Endodermal cell (in vitro differentiated cells): ENCODE results near the gene ZNF605. TPM values are rescaled to one million over a fixed set of nuclear protein-coding genes. Genes with fewer than 3 reads are reported as not detected.

Experiments used
- DNase-seq: peaks from one replicate; pipeline ENCODE4 v3.0.0-alpha.2; 2017
- H3K27ac ChIP-seq: 2 replicates; pipeline ENCODE4 v1.5.1; 2013; ENCODE audit warnings: mild to moderate bottlenecking, low read depth, low read length, moderate library complexity
- H3K27me3 ChIP-seq: 2 replicates; pipeline ENCODE4 v1.6.1; 2013; ENCODE audit warnings: mild to moderate bottlenecking, low read length, moderate library complexity; ENCODE audit not compliant: insufficient read depth, control insufficient read depth, poor library complexity, severe bottlenecking
- H3K36me3 ChIP-seq: 2 replicates; pipeline ENCODE4 v1.7.0; 2013; ENCODE audit warnings: mild to moderate bottlenecking, low read length, moderate library complexity; ENCODE audit not compliant: control insufficient read depth, insufficient read depth
- H3K4me1 ChIP-seq: one replicate; pipeline ENCODE4 v1.7.0; 2013; ENCODE audit warnings: low read length; ENCODE audit not compliant: control insufficient read depth, insufficient read depth
- H3K4me3 ChIP-seq: 2 replicates; pipeline ENCODE4 v1.5.1; 2013; ENCODE audit warnings: mild to moderate bottlenecking, low read length, moderate library complexity
- H3K9ac ChIP-seq: 2 replicates; pipeline ENCODE4 v1.6.1; 2013; ENCODE audit warnings: mild to moderate bottlenecking, low read length, moderate library complexity; ENCODE audit not compliant: poor library complexity, severe bottlenecking; ENCODE audit errors: extremely low read depth
- H3K9me3 ChIP-seq: 2 replicates; pipeline ENCODE4 v1.6.1; 2013; ENCODE audit warnings: mild to moderate bottlenecking, low read length, moderate library complexity; ENCODE audit not compliant: control insufficient read depth
- H3K27ac Mint-ChIP-seq: 2 replicates; pipeline ENCODE4 v1.8.0; 2020; ENCODE audit warnings: mixed read lengths
- H3K27me3 Mint-ChIP-seq: 2 replicates; pipeline ENCODE4 v1.8.0; 2021; ENCODE audit warnings: mild to moderate bottlenecking, mixed read lengths; ENCODE audit not compliant: insufficient read depth
- H3K36me3 Mint-ChIP-seq: 2 replicates; pipeline ENCODE4 v1.8.0; 2020; ENCODE audit warnings: low read depth, mixed read lengths
- H3K4me1 Mint-ChIP-seq: 2 replicates; pipeline ENCODE4 v1.8.0; 2020; ENCODE audit warnings: mixed read lengths
- H3K4me3 Mint-ChIP-seq: 2 replicates; pipeline ENCODE4 v1.8.0; 2020; ENCODE audit warnings: mild to moderate bottlenecking, moderate library complexity, mixed read lengths
- H3K9me3 Mint-ChIP-seq: 2 replicates; pipeline ENCODE4 v1.8.0; 2020; ENCODE audit warnings: mild to moderate bottlenecking, mixed read lengths
- CTCF ChIP-seq: fragments of 200-600 bp; sonication (generic); conservative IDR thresholded peaks from 2 replicates; pipeline ENCODE4 v1.5.0; 2021; ENCODE audit warnings: antibody characterized with exemption, mild to moderate bottlenecking
- WGBS, 2 experiments: methylation state at CpG; one replicate each; pipeline versions ENCODE4 v1.1.5 to v1.1.7; 2013; ENCODE audit warnings: missing lambda C conversion rate in 2 of 2, mixed read lengths in 1 of 2; ENCODE audit not compliant: insufficient coverage in 1 of 2, insufficient read length in 1 of 2; 5-methylcytosine and 5-hydroxymethylcytosine counted together
- total RNA-seq, 2 donors: library from RNA; stranded (reverse); fragmentation: NEBNext Ultra II Directional in 1 of 2; extraction: Animal tissue kit (Norgen Biotek cat#: 25700) in 1 of 2; gene quantifications; 2 replicates in 1 of 2; 3 replicates in 1 of 2; pipeline ENCODE4 v1.2.1, GENCODE V29; 2021

Gene ZNF605
- total RNA-seq, 2 donors from 2014 or later = 12.8 to 25.8 TPM

- Histone ChIP-seq H3K4me3 (no peak overlapping the region), H3K27me3 (no peaks in the 10 kb centered on the region), H3K9ac (no peak overlapping the region), H3K9me3 (peaks cover 32% of the 10 kb centered on the region), H3K36me3 (no peaks in the 10 kb centered on the region), H3K27ac (no peak overlapping the region), H3K4me1 (no peaks in the 10 kb centered on the region)
- H3K4me3 Mint-ChIP-seq = no peak overlapping the region
- H3K27ac Mint-ChIP-seq = no peak overlapping the region
- H3K9me3 Mint-ChIP-seq = peaks cover 81% of the 10 kb centered on the region
- 93 to 100% methylated on average over 6 to 21 of the region's 21 CpGs for WGBS, 2 experiments
- H3K4me1 Mint-ChIP-seq = no peaks in the 10 kb centered on the region
- H3K36me3 Mint-ChIP-seq = peaks cover 17% of the 10 kb centered on the region
- TF ChIP-seq CTCF = no peak
- H3K27me3 Mint-ChIP-seq = no peaks in the 10 kb centered on the region
- DNase-seq = no peak
These were observed 11.6 kb upstream of the ZNF605 start for GRCh38 chr12:132967736-132968135.

- WGBS, 2 experiments = 80 to 88% methylated on average over 2 to 12 of the region's 12 CpGs
- Mint-ChIP-seq H3K36me3 (peaks cover 18% of the 10 kb centered on the region), H3K4me3 (no peak overlapping the region), H3K27ac (no peak overlapping the region), H3K9me3 (peaks cover 76% of the 10 kb centered on the region), H3K27me3 (no peaks in the 10 kb centered on the region), H3K4me1 (no peaks in the 10 kb centered on the region)
- Histone ChIP-seq H3K27me3 (no peaks in the 10 kb centered on the region), H3K9me3 (peaks cover 28% of the 10 kb centered on the region), H3K27ac (no peak overlapping the region), H3K36me3 (no peaks in the 10 kb centered on the region), H3K4me1 (no peaks in the 10 kb centered on the region), H3K4me3 (no peak overlapping the region), H3K9ac (no peak overlapping the region)
- no peak for DNase-seq
- TF ChIP-seq CTCF = no peak
These were observed 10.7 kb upstream of the ZNF605 start for GRCh38 chr12:132966676-132967415.

- WGBS, 2 experiments = 92% methylated on average over 7 to 12 of the region's 12 CpGs
- H3K4me3 Mint-ChIP-seq = no peak overlapping the region
- H3K27me3 Mint-ChIP-seq = no peaks in the 10 kb centered on the region
- peaks cover 21% of the 10 kb centered on the region for H3K36me3 Mint-ChIP-seq
- peaks cover 74% of the 10 kb centered on the region for H3K9me3 Mint-ChIP-seq
- no peaks in the 10 kb centered on the region for H3K36me3 ChIP-seq
- no peaks in the 10 kb centered on the region for H3K4me1 Mint-ChIP-seq
- DNase-seq = no peak
- TF ChIP-seq CTCF = no peak
- no peaks in the 10 kb centered on the region for H3K27me3 ChIP-seq
- H3K9me3 ChIP-seq = peaks cover 31% of the 10 kb centered on the region
- H3K27ac ChIP-seq = no peak overlapping the region
- no peaks in the 10 kb centered on the region for H3K4me1 ChIP-seq
- no peak overlapping the region for H3K4me3 ChIP-seq
- no peak overlapping the region for H3K9ac ChIP-seq
- H3K27ac Mint-ChIP-seq = no peak overlapping the region
These were observed 9.7 kb upstream of the ZNF605 start for GRCh38 chr12:132965796-132966195.
